Neural cell (in vitro differentiated cells): ENCODE results near the gene STX16. TPM values are rescaled to one million over a fixed set of nuclear protein-coding genes. Genes with fewer than 3 reads are reported as not detected.

Experiments
- H2AFZ ChIP-seq: fragments of 200-600, 300-800 bp; sonication (generic), shearing (Covaris generic); 2 replicates; pipeline ENCODE4 v1.6.0; 2014; ENCODE audit warnings: low read depth, mild to moderate bottlenecking, antibody characterized with exemption, low read length, moderate library complexity
- H3F3A ChIP-seq: fragments of 200-600 bp; shearing (Covaris generic); 2 replicates; pipeline ENCODE4 v1.6.1; 2016; ENCODE audit warnings: mild to moderate bottlenecking, moderate library complexity, mixed read lengths, antibody characterized with exemption, low read length; ENCODE audit not compliant: insufficient read depth, poor library complexity, severe bottlenecking
- H3K27ac ChIP-seq: fragments of 200-600, 300-800 bp; sonication (generic), shearing (Covaris generic); 2 replicates; pipeline ENCODE4 v1.5.1; 2014; ENCODE audit warnings: mild to moderate bottlenecking, low read length, moderate library complexity
- H3K27me3 ChIP-seq: fragments of 300-800, 200-600 bp; sonication (generic), shearing (Covaris generic); 2 replicates; pipeline ENCODE4 v1.6.0; 2014; ENCODE audit warnings: mild to moderate bottlenecking, low read depth, low read length, moderate library complexity; ENCODE audit not compliant: insufficient read depth
- H3K36me3 ChIP-seq: fragments of 300-800, 200-600 bp; sonication (generic), shearing (Covaris generic); 2 replicates; pipeline ENCODE4 v1.5.1; 2014; ENCODE audit warnings: mild to moderate bottlenecking, antibody characterized with exemption, low read length, moderate library complexity; ENCODE audit not compliant: insufficient read depth
- H3K4me2 ChIP-seq: fragments of 300-800, 200-600 bp; sonication (generic), shearing (Covaris generic); 2 replicates; pipeline ENCODE4 v1.6.0; 2014; ENCODE audit warnings: mild to moderate bottlenecking, low read length
- H3K4me3 ChIP-seq: fragments of 300-800, 200-600 bp; sonication (generic), shearing (Covaris generic); 2 replicates; pipeline ENCODE4 v1.5.1; 2014; ENCODE audit warnings: mild to moderate bottlenecking, low read length, moderate library complexity
- H3K79me2 ChIP-seq: fragments of 200-600 bp; shearing (Covaris generic); replicated peaks from 2 replicates; pipeline ENCODE4 v1.6.0; 2014; ENCODE audit warnings: mild to moderate bottlenecking, low read length, moderate library complexity; ENCODE audit not compliant: insufficient read depth
- H3K9ac ChIP-seq: fragments of 300-800, 200-600 bp; sonication (generic), shearing (Covaris generic); 2 replicates; pipeline ENCODE4 v1.6.1; 2016; ENCODE audit warnings: mild to moderate bottlenecking, low read length, mixed read lengths
- H3K9me2 ChIP-seq: fragments of 200-600 bp; shearing (Covaris generic); 2 replicates; pipeline ENCODE4 v1.6.1; 2016; ENCODE audit warnings: mild to moderate bottlenecking, low read length, mixed read lengths; ENCODE audit not compliant: insufficient read depth
- H3K9me3 ChIP-seq: fragments of 200-600, 300-800 bp; sonication (generic), shearing (Covaris generic); 2 replicates; pipeline ENCODE4 v1.6.1; 2016; ENCODE audit warnings: mild to moderate bottlenecking, mixed run types, low read length, moderate library complexity, mixed read lengths
- H4K20me1 ChIP-seq: fragments of 200-600 bp; shearing (Covaris generic); 2 replicates; pipeline ENCODE4 v1.6.1; 2016; ENCODE audit warnings: mild to moderate bottlenecking, mixed run types; ENCODE audit not compliant: insufficient read depth
- CTCF ChIP-seq: fragments of 450-650 bp; IDR thresholded peaks from 2 replicates; pipeline ENCODE4 v1.5.1; 2014; ENCODE audit warnings: antibody characterized with exemption, mild to moderate bottlenecking, moderate library complexity; ENCODE audit not compliant: poor library complexity, severe bottlenecking
- EP300 ChIP-seq: fragments of 450-650 bp; conservative IDR thresholded peaks from 2 replicates; pipeline ENCODE4 v1.6.1; 2014; ENCODE audit warnings: antibody characterized with exemption, mild to moderate bottlenecking, moderate library complexity; ENCODE audit not compliant: poor library complexity, severe bottlenecking
- EZH2 ChIP-seq: fragments of 200-600, 300-800 bp; shearing (Covaris generic), sonication (generic); IDR thresholded peaks from 2 replicates; pipeline ENCODE4 v1.6.1; 2014; ENCODE audit warnings: antibody characterized with exemption, low read length, borderline replicate concordance, mild to moderate bottlenecking; ENCODE audit not compliant: insufficient read depth, poor library complexity, severe bottlenecking
- MXI1 ChIP-seq: fragments of 450-650 bp; conservative IDR thresholded peaks from 2 replicates; pipeline ENCODE4 v1.6.1; 2014; ENCODE audit warnings: antibody characterized with exemption, mild to moderate bottlenecking; ENCODE audit not compliant: poor library complexity, severe bottlenecking
- POLR2AphosphoS5 ChIP-seq: IDR thresholded peaks from 2 replicates; pipeline ENCODE4 v1.6.1; 2012
- RAD21 ChIP-seq: fragments of 450-650 bp; conservative IDR thresholded peaks from 2 replicates; pipeline ENCODE4 v1.6.1; 2014; ENCODE audit warnings: antibody characterized with exemption, mild to moderate bottlenecking, moderate library complexity
- REST ChIP-seq: IDR thresholded peaks from 2 replicates; pipeline ENCODE4 v1.6.1; 2012; ENCODE audit warnings: borderline replicate concordance
- SMC3 ChIP-seq: fragments of 450-650 bp; conservative IDR thresholded peaks from 2 replicates; pipeline ENCODE4 v1.6.1; 2014; ENCODE audit warnings: antibody characterized with exemption, mild to moderate bottlenecking, moderate library complexity; ENCODE audit not compliant: poor library complexity
- TAF1 ChIP-seq: IDR thresholded peaks from 2 replicates; pipeline ENCODE4 v1.6.1; 2012; ENCODE audit warnings: low read depth
- polyA plus RNA-seq: library from polyadenylated mRNA; depleted of rRNA; stranded (reverse); fragments of >200 nt; gene quantifications from 2 replicates; pipeline ENCODE4 v1.2.3, GENCODE V29; 2014

The STX16 gene
- polyA plus RNA-seq, 1 donor from 2014 or later, result 120 TPM

GRCh38 chr20:58695895-58696375, 44.9 kb downstream of the STX16 start:
- H3K9me3 ChIP-seq, result peaks cover 6% of the 10 kb centered on the region
- H3K36me3 ChIP-seq, result peaks cover 10% of the 10 kb centered on the region
- H3K9me2 ChIP-seq, result no peaks in the 10 kb centered on the region
- no peaks in the 10 kb centered on the region for H4K20me1 ChIP-seq
- no peak overlapping the region for H3K4me2 ChIP-seq
- no peak overlapping the region for H2AFZ ChIP-seq
- no peak overlapping the region for H3K4me3 ChIP-seq
- H3K9ac ChIP-seq, result no peak overlapping the region
- no peak overlapping the region for H3K27ac ChIP-seq
- H3K79me2 ChIP-seq, result no peaks in the 10 kb centered on the region
- H3F3A ChIP-seq, result no peaks in the 10 kb centered on the region
- TF ChIP-seq MXI1 (no peak), POLR2AphosphoS5 (no peak), CTCF (no peak), EZH2 (no peak), EP300 (no peak), SMC3 (no peak), RAD21 (no peak)
- no peaks in the 10 kb centered on the region for H3K27me3 ChIP-seq

- Histone ChIP-seq H3K27ac (no peak overlapping the region), H3K4me3 (no peak overlapping the region), H4K20me1 (no peaks in the 10 kb centered on the region), H2AFZ (no peak overlapping the region), H3K79me2 (no peaks in the 10 kb centered on the region), H3K4me2 (no peak overlapping the region), H3K9me2 (no peaks in the 10 kb centered on the region), H3F3A (no peaks in the 10 kb centered on the region), H3K9ac (no peak overlapping the region), H3K27me3 (no peaks in the 10 kb centered on the region), H3K36me3 (peaks cover 10% of the 10 kb centered on the region), H3K9me3 (peaks cover 6% of the 10 kb centered on the region)
- TF ChIP-seq MXI1 (no peak), SMC3 (no peak)
Measured at GRCh38 chr20:58696411-58696961, 45.4 kb downstream of the STX16 start.

- no peaks in the 10 kb centered on the region for H4K20me1 ChIP-seq
- H2AFZ ChIP-seq, result no peak overlapping the region
- no peaks in the 10 kb centered on the region for H3F3A ChIP-seq
- peaks cover 6% of the 10 kb centered on the region for H3K9me3 ChIP-seq
- H3K9ac ChIP-seq, result no peak overlapping the region
- H3K9me2 ChIP-seq, result no peaks in the 10 kb centered on the region
- no peak for TF ChIP-seq SMC3
- no peak for TF ChIP-seq CTCF
- no peak for TF ChIP-seq RAD21
- TF ChIP-seq EZH2, result no peak
- TF ChIP-seq MXI1, result no peak
- no peak for TF ChIP-seq EP300
- TF ChIP-seq REST, result no peak
- no peak for TF ChIP-seq TAF1
- no peak overlapping the region for H3K4me3 ChIP-seq
- no peaks in the 10 kb centered on the region for H3K27me3 ChIP-seq
- H3K4me2 ChIP-seq, result no peak overlapping the region
- H3K79me2 ChIP-seq, result no peaks in the 10 kb centered on the region
- H3K36me3 ChIP-seq, result peaks cover 10% of the 10 kb centered on the region
- H3K27ac ChIP-seq, result no peak overlapping the region
Measured at GRCh38 chr20:58697201-58697866, 46.3 kb downstream of the STX16 start.
